HG03439 (cell line): ENCODE data around the gene TRAPPC8.
"Not testable (repeated sequence)": the region's sequence is repeated elsewhere in the genome, so short reads cannot be mapped to it uniquely, and the experiment has no call there.

ENCODE experiments used
- ATAC-seq: cut with Tn5 transposase; IDR thresholded peaks from one replicate; pipeline ENCODE4 v1.9.1; 2021; ENCODE audit warnings: mild to moderate bottlenecking, moderate library complexity; ENCODE audit not compliant: unreplicated experiment

TRAPPC8 gene

GRCh38 chr18:31801078-31801477 is 141.8 kb downstream of the TRAPPC8 start:
- ATAC-seq = no peak

- ATAC-seq = not testable (repeated sequence)
Observed at GRCh38 chr18:31799257-31799656, 143.7 kb downstream of the TRAPPC8 start.

GRCh38 chr18:31798399-31798798 is 144.5 kb downstream of the TRAPPC8 start:
- ATAC-seq = no peak

- ATAC-seq = no peak
Observed at GRCh38 chr18:31795747-31796146, 147.2 kb downstream of the TRAPPC8 start.

GRCh38 chr18:31793531-31793930 is 149.4 kb downstream of the TRAPPC8 start:
- no peak for ATAC-seq

GRCh38 chr18:31792580-31792911 is 150.4 kb downstream of the TRAPPC8 start:
- peak; percentile 6 for ATAC-seq

GRCh38 chr18:31791817-31792579 is 150.9 kb downstream of the TRAPPC8 start:
- ATAC-seq = peak; percentile 92

- no peak for ATAC-seq
Observed at GRCh38 chr18:31789409-31789808, 153.5 kb downstream of the TRAPPC8 start.

- no peak for ATAC-seq
Observed at GRCh38 chr18:31783059-31783458, 159.9 kb downstream of the TRAPPC8 start.
